WTC11 (cell line): ENCODE measurements around the gene PPIB. TPM values are rescaled to one million over a fixed set of nuclear protein-coding genes. Genes with fewer than 3 reads are reported as not detected.

Experiments
- ATAC-seq: fragments of 200-7000 bp; cut with Tn5 transposase; 2 replicates; pipeline ENCODE4 v1.10.0; 2021; ENCODE audit warnings: mild to moderate bottlenecking, moderate library complexity
- CTCF ChIA-PET: fragments of 300-600 bp; sonication (Branson Sonifier 250); formaldehyde crosslinking; loops from one replicate; lab custom pipeline; 2021; ENCODE audit warnings: antibody characterized with exemption; lab: Charles Lee
- POLR2A ChIA-PET: fragments of 350-600 bp; sonication (Branson Sonifier 250); formaldehyde crosslinking; loops from one replicate; lab custom pipeline; 2021; ENCODE audit warnings: antibody characterized with exemption; lab: Charles Lee
- DNase-seq: peaks from one replicate; pipeline ENCODE4 v3.0.0; 2021; ENCODE audit warnings: low spot score
- H3K27ac Mint-ChIP-seq: 2 replicates; pipeline ENCODE4 v1.8.0; 2021; ENCODE audit warnings: mixed read lengths
- H3K27me3 Mint-ChIP-seq: 2 replicates; pipeline ENCODE4 v1.8.0; 2021; ENCODE audit warnings: low read depth, mild to moderate bottlenecking, moderate library complexity, mixed read lengths
- H3K36me3 Mint-ChIP-seq: 2 replicates; pipeline ENCODE4 v1.8.0; 2021; ENCODE audit warnings: mixed read lengths
- H3K4me1 Mint-ChIP-seq: 2 replicates; pipeline ENCODE4 v1.8.0; 2022; ENCODE audit warnings: mixed read lengths
- H3K4me3 Mint-ChIP-seq: 2 replicates; pipeline ENCODE4 v1.8.0; 2021; ENCODE audit warnings: mild to moderate bottlenecking, moderate library complexity, mixed read lengths
- H3K9me3 Mint-ChIP-seq: 2 replicates; pipeline ENCODE4 v1.8.0; 2021; ENCODE audit warnings: mixed read lengths
- CREB1 ChIP-seq: sonication (generic); formaldehyde crosslinking; IDR thresholded peaks from 2 replicates; pipeline ENCODE4 v1.8.0; 2023; ENCODE audit warnings: mild to moderate bottlenecking, missing genetic modification reagents
- CREM ChIP-seq: sonication (generic); formaldehyde crosslinking; IDR thresholded peaks from 2 replicates; pipeline ENCODE4 v1.8.1; 2022; ENCODE audit warnings: mild to moderate bottlenecking, missing genetic modification reagents, moderate library complexity
- IRF2 ChIP-seq: sonication (generic); formaldehyde crosslinking; IDR thresholded peaks from 2 replicates; pipeline ENCODE4 v1.8.0; 2022; ENCODE audit warnings: low read depth, missing genetic modification reagents, borderline replicate concordance
- SMAD3 ChIP-seq: sonication (generic); formaldehyde crosslinking; IDR thresholded peaks from 2 replicates; pipeline ENCODE4 v1.8.0; 2022; ENCODE audit warnings: missing genetic modification reagents, mild to moderate bottlenecking, borderline replicate concordance
- ZNF671 ChIP-seq: fragments of 250-450 bp; sonication (Bioruptor Pico); IDR thresholded peaks from 2 replicates; pipeline ENCODE4 v1.8.0; 2021; ENCODE audit warnings: mild to moderate bottlenecking
- total RNA-seq: library from RNA; stranded (reverse); gene quantifications from 3 replicates; pipeline ENCODE4 v1.2.3, GENCODE V29; 2021
- TF ChIP-seq, protein P1 (sequence below): sonication (generic); formaldehyde crosslinking; IDR thresholded peaks from 2 replicates; pipeline ENCODE4 v1.8.0; 2022; ENCODE audit warnings: mild to moderate bottlenecking, missing genetic modification reagents
- TF ChIP-seq, protein P2 (sequence below): sonication (generic); formaldehyde crosslinking; IDR thresholded peaks from 2 replicates; pipeline ENCODE4 v1.8.1; 2022; ENCODE audit warnings: low read depth, mild to moderate bottlenecking, moderate library complexity, missing genetic modification reagents, borderline replicate concordance
- TF ChIP-seq, protein P3 (sequence below): sonication (generic); formaldehyde crosslinking; conservative IDR thresholded peaks from 2 replicates; pipeline ENCODE4 v1.8.1; 2022; ENCODE audit warnings: mild to moderate bottlenecking, missing genetic modification reagents
- TF ChIP-seq, protein P4 (sequence below): sonication (generic); formaldehyde crosslinking; conservative IDR thresholded peaks from 2 replicates; pipeline ENCODE4 v1.8.1; 2023; ENCODE audit warnings: mild to moderate bottlenecking, low read depth, missing genetic modification reagents, moderate library complexity
- TF ChIP-seq, protein P5 (sequence below): sonication (generic); formaldehyde crosslinking; IDR thresholded peaks from 2 replicates; pipeline ENCODE4 v1.8.1; 2022; ENCODE audit warnings: low read depth, missing genetic modification reagents, borderline replicate concordance
- TF ChIP-seq, protein P6 (sequence below): sonication (generic); formaldehyde crosslinking; IDR thresholded peaks from 2 replicates; pipeline ENCODE4 v1.8.0; 2022; ENCODE audit warnings: mild to moderate bottlenecking, missing genetic modification reagents
- TF ChIP-seq, protein P7 (sequence below): sonication (generic); formaldehyde crosslinking; IDR thresholded peaks from 2 replicates; pipeline ENCODE4 v1.8.1; 2022; ENCODE audit warnings: mild to moderate bottlenecking, moderate library complexity, missing genetic modification reagents
- TF ChIP-seq, protein P8 (sequence below): sonication (generic); formaldehyde crosslinking; IDR thresholded peaks from 2 replicates; pipeline ENCODE4 v1.8.1; 2023; ENCODE audit warnings: mild to moderate bottlenecking, missing genetic modification reagents, borderline replicate concordance
- TF ChIP-seq, protein P9 (sequence below): fragments of 200-600 bp; IDR thresholded peaks from 2 replicates; pipeline ENCODE4 v1.8.0; 2022; ENCODE audit warnings: antibody characterized with exemption
- TF ChIP-seq, protein P10 (sequence below): sonication (generic); formaldehyde crosslinking; IDR thresholded peaks from 2 replicates; pipeline ENCODE4 v1.8.0; 2023; ENCODE audit warnings: missing genetic modification reagents
- TF ChIP-seq, protein P11 (sequence below): sonication (generic); formaldehyde crosslinking; IDR thresholded peaks from 2 replicates; pipeline ENCODE4 v1.8.1; 2023; ENCODE audit warnings: mild to moderate bottlenecking, missing genetic modification reagents
- TF ChIP-seq, protein P12 (sequence below): sonication (generic); formaldehyde crosslinking; IDR thresholded peaks from 2 replicates; pipeline ENCODE4 v1.8.0; 2022; ENCODE audit warnings: mild to moderate bottlenecking, missing genetic modification reagents

The PPIB gene
- total RNA-seq, 1 experiment from 2014 or later, result 485 TPM

DNA sequence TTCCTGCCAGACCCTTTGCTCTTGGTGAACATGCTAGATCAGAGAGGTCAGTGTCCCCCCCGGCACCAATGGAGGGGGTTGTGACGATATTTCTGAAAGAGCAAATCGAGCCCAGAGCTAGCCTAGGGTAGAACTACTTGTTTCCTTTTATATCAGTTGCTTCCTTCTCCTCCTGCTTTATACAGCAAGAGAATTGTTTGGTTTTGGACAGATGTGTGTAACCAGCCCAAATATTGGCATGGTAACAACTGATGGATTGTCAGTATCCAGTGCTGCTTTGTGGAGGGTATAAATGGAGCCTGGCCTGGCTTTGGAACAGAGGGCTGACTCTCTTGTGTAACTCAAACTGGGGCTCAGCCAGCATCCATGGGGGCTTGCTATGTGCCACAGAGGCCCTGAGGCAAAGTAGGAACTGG is 39.9 kb downstream of the PPIB start:
- DNase-seq (no peak), ATAC-seq (no peak)
- POLR2A ChIA-PET, result no interaction called here
- Mint-ChIP-seq H3K27ac (no peak overlapping the region), H3K36me3 (peaks cover 38% of the 10 kb centered on the region), H3K4me1 (no peaks in the 10 kb centered on the region), H3K4me3 (no peak overlapping the region), H3K9me3 (no peaks in the 10 kb centered on the region), H3K27me3 (no peaks in the 10 kb centered on the region)
- CTCF ChIA-PET, result interaction anchor here (0.6 to 1.9 kb wide), 2 partner anchors 30 to 477 kb away, joined by 4 to 6 read pairs; no protein-coding TSS in a partner anchor
- TF ChIP-seq CREM (CRISPR knock-in tag) (no peak), ZNF671 (CRISPR knock-in tag) (no peak), CREB1 (CRISPR knock-in tag) (no peak), IRF2 (CRISPR knock-in tag) (no peak), SMAD3 (no peak)
- TF ChIP-seq, protein P1, sequence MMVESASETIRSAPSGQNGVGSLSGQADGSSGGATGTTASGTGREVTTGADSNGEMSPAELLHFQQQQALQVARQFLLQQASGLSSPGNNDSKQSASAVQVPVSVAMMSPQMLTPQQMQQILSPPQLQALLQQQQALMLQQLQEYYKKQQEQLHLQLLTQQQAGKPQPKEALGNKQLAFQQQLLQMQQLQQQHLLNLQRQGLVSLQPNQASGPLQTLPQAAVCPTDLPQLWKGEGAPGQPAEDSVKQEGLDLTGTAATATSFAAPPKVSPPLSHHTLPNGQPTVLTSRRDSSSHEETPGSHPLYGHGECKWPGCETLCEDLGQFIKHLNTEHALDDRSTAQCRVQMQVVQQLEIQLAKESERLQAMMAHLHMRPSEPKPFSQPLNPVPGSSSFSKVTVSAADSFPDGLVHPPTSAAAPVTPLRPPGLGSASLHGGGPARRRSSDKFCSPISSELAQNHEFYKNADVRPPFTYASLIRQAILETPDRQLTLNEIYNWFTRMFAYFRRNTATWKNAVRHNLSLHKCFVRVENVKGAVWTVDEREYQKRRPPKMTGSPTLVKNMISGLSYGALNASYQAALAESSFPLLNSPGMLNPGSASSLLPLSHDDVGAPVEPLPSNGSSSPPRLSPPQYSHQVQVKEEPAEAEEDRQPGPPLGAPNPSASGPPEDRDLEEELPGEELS (CRISPR knock-in tag), result no peak
- TF ChIP-seq, protein P2, sequence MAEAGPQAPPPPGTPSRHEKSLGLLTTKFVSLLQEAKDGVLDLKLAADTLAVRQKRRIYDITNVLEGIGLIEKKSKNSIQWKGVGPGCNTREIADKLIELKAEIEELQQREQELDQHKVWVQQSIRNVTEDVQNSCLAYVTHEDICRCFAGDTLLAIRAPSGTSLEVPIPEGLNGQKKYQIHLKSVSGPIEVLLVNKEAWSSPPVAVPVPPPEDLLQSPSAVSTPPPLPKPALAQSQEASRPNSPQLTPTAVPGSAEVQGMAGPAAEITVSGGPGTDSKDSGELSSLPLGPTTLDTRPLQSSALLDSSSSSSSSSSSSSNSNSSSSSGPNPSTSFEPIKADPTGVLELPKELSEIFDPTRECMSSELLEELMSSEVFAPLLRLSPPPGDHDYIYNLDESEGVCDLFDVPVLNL (CRISPR knock-in tag), result no peak
- TF ChIP-seq, protein P3, sequence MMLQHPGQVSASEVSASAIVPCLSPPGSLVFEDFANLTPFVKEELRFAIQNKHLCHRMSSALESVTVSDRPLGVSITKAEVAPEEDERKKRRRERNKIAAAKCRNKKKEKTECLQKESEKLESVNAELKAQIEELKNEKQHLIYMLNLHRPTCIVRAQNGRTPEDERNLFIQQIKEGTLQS (CRISPR knock-in tag), result no peak
- TF ChIP-seq, protein P4, sequence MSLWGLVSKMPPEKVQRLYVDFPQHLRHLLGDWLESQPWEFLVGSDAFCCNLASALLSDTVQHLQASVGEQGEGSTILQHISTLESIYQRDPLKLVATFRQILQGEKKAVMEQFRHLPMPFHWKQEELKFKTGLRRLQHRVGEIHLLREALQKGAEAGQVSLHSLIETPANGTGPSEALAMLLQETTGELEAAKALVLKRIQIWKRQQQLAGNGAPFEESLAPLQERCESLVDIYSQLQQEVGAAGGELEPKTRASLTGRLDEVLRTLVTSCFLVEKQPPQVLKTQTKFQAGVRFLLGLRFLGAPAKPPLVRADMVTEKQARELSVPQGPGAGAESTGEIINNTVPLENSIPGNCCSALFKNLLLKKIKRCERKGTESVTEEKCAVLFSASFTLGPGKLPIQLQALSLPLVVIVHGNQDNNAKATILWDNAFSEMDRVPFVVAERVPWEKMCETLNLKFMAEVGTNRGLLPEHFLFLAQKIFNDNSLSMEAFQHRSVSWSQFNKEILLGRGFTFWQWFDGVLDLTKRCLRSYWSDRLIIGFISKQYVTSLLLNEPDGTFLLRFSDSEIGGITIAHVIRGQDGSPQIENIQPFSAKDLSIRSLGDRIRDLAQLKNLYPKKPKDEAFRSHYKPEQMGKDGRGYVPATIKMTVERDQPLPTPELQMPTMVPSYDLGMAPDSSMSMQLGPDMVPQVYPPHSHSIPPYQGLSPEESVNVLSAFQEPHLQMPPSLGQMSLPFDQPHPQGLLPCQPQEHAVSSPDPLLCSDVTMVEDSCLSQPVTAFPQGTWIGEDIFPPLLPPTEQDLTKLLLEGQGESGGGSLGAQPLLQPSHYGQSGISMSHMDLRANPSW (CRISPR knock-in tag), result no peak
- TF ChIP-seq, protein P5, sequence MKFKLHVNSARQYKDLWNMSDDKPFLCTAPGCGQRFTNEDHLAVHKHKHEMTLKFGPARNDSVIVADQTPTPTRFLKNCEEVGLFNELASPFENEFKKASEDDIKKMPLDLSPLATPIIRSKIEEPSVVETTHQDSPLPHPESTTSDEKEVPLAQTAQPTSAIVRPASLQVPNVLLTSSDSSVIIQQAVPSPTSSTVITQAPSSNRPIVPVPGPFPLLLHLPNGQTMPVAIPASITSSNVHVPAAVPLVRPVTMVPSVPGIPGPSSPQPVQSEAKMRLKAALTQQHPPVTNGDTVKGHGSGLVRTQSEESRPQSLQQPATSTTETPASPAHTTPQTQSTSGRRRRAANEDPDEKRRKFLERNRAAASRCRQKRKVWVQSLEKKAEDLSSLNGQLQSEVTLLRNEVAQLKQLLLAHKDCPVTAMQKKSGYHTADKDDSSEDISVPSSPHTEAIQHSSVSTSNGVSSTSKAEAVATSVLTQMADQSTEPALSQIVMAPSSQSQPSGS, result no peak
- TF ChIP-seq, protein P6, sequence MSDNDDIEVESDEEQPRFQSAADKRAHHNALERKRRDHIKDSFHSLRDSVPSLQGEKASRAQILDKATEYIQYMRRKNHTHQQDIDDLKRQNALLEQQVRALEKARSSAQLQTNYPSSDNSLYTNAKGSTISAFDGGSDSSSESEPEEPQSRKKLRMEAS, result no peak
- TF ChIP-seq, protein P7, sequence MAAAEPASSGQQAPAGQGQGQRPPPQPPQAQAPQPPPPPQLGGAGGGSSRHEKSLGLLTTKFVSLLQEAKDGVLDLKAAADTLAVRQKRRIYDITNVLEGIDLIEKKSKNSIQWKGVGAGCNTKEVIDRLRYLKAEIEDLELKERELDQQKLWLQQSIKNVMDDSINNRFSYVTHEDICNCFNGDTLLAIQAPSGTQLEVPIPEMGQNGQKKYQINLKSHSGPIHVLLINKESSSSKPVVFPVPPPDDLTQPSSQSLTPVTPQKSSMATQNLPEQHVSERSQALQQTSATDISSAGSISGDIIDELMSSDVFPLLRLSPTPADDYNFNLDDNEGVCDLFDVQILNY (CRISPR knock-in tag), result no peak
- TF ChIP-seq, protein P8, sequence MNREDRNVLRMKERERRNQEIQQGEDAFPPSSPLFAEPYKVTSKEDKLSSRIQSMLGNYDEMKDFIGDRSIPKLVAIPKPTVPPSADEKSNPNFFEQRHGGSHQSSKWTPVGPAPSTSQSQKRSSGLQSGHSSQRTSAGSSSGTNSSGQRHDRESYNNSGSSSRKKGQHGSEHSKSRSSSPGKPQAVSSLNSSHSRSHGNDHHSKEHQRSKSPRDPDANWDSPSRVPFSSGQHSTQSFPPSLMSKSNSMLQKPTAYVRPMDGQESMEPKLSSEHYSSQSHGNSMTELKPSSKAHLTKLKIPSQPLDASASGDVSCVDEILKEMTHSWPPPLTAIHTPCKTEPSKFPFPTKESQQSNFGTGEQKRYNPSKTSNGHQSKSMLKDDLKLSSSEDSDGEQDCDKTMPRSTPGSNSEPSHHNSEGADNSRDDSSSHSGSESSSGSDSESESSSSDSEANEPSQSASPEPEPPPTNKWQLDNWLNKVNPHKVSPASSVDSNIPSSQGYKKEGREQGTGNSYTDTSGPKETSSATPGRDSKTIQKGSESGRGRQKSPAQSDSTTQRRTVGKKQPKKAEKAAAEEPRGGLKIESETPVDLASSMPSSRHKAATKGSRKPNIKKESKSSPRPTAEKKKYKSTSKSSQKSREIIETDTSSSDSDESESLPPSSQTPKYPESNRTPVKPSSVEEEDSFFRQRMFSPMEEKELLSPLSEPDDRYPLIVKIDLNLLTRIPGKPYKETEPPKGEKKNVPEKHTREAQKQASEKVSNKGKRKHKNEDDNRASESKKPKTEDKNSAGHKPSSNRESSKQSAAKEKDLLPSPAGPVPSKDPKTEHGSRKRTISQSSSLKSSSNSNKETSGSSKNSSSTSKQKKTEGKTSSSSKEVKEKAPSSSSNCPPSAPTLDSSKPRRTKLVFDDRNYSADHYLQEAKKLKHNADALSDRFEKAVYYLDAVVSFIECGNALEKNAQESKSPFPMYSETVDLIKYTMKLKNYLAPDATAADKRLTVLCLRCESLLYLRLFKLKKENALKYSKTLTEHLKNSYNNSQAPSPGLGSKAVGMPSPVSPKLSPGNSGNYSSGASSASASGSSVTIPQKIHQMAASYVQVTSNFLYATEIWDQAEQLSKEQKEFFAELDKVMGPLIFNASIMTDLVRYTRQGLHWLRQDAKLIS (CRISPR knock-in tag), result no peak
- TF ChIP-seq, protein P9, sequence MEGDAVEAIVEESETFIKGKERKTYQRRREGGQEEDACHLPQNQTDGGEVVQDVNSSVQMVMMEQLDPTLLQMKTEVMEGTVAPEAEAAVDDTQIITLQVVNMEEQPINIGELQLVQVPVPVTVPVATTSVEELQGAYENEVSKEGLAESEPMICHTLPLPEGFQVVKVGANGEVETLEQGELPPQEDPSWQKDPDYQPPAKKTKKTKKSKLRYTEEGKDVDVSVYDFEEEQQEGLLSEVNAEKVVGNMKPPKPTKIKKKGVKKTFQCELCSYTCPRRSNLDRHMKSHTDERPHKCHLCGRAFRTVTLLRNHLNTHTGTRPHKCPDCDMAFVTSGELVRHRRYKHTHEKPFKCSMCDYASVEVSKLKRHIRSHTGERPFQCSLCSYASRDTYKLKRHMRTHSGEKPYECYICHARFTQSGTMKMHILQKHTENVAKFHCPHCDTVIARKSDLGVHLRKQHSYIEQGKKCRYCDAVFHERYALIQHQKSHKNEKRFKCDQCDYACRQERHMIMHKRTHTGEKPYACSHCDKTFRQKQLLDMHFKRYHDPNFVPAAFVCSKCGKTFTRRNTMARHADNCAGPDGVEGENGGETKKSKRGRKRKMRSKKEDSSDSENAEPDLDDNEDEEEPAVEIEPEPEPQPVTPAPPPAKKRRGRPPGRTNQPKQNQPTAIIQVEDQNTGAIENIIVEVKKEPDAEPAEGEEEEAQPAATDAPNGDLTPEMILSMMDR, result no peak
- TF ChIP-seq, protein P10, sequence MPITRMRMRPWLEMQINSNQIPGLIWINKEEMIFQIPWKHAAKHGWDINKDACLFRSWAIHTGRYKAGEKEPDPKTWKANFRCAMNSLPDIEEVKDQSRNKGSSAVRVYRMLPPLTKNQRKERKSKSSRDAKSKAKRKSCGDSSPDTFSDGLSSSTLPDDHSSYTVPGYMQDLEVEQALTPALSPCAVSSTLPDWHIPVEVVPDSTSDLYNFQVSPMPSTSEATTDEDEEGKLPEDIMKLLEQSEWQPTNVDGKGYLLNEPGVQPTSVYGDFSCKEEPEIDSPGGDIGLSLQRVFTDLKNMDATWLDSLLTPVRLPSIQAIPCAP (CRISPR knock-in tag), result no peak
- TF ChIP-seq, protein P11, sequence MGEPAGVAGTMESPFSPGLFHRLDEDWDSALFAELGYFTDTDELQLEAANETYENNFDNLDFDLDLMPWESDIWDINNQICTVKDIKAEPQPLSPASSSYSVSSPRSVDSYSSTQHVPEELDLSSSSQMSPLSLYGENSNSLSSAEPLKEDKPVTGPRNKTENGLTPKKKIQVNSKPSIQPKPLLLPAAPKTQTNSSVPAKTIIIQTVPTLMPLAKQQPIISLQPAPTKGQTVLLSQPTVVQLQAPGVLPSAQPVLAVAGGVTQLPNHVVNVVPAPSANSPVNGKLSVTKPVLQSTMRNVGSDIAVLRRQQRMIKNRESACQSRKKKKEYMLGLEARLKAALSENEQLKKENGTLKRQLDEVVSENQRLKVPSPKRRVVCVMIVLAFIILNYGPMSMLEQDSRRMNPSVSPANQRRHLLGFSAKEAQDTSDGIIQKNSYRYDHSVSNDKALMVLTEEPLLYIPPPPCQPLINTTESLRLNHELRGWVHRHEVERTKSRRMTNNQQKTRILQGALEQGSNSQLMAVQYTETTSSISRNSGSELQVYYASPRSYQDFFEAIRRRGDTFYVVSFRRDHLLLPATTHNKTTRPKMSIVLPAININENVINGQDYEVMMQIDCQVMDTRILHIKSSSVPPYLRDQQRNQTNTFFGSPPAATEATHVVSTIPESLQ, result no peak
- TF ChIP-seq, protein P12, sequence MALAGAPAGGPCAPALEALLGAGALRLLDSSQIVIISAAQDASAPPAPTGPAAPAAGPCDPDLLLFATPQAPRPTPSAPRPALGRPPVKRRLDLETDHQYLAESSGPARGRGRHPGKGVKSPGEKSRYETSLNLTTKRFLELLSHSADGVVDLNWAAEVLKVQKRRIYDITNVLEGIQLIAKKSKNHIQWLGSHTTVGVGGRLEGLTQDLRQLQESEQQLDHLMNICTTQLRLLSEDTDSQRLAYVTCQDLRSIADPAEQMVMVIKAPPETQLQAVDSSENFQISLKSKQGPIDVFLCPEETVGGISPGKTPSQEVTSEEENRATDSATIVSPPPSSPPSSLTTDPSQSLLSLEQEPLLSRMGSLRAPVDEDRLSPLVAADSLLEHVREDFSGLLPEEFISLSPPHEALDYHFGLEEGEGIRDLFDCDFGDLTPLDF, result no peak
